GM18868 (cell line): ENCODE results near the gene CABP7.
A peak's percentile ranks its signal among the peaks of the same experiment; 100 is the strongest.
"Not testable (repeated sequence)": the region's sequence is repeated elsewhere in the genome, so short reads cannot be mapped to it uniquely, and the experiment has no call there.

ENCODE experiments used
- ATAC-seq: cut with Tn5 transposase; IDR thresholded peaks from one replicate; pipeline ENCODE4 v1.9.1; 2021; ENCODE audit warnings: mild to moderate bottlenecking, moderate library complexity; ENCODE audit not compliant: unreplicated experiment

The CABP7 gene

GRCh38 chr22:29744902-29745301 lies 25.1 kb downstream of the CABP7 start:
- no peak for ATAC-seq

- ATAC-seq, result no peak
Observed at GRCh38 chr22:29747832-29748231, 28.0 kb downstream of the CABP7 start.

- no peak for ATAC-seq
Observed at GRCh38 chr22:29748248-29748893, 28.6 kb downstream of the CABP7 start.

- ATAC-seq, result no peak
Observed at GRCh38 chr22:29750029-29750428, 30.2 kb downstream of the CABP7 start.

- ATAC-seq, result no peak
Observed at GRCh38 chr22:29750559-29751538, 31.0 kb downstream of the CABP7 start.

- ATAC-seq, result no peak
Observed at GRCh38 chr22:29751669-29752068, 31.9 kb downstream of the CABP7 start.

GRCh38 chr22:29753808-29754657 lies 34.2 kb downstream of the CABP7 start:
- no peak for ATAC-seq

- ATAC-seq, result not testable (repeated sequence)
Observed at GRCh38 chr22:29754658-29755395, 35.0 kb downstream of the CABP7 start.

- ATAC-seq, result no peak
Observed at GRCh38 chr22:29755889-29756288, 36.1 kb downstream of the CABP7 start.

GRCh38 chr22:29756341-29756740 lies 36.5 kb downstream of the CABP7 start:
- ATAC-seq, result no peak

- no peak for ATAC-seq
Observed at GRCh38 chr22:29757096-29757495, 37.3 kb downstream of the CABP7 start.

GRCh38 chr22:29758068-29758622 lies 38.3 kb downstream of the CABP7 start:
- ATAC-seq, result no peak

GRCh38 chr22:29758959-29759358 lies 39.2 kb downstream of the CABP7 start:
- no peak for ATAC-seq

GRCh38 chr22:29762263-29762662 lies 42.5 kb downstream of the CABP7 start:
- no peak for ATAC-seq

GRCh38 chr22:29765905-29766631 lies 46.3 kb downstream of the CABP7 start:
- ATAC-seq, result peak; percentile 23

- ATAC-seq, result peak; percentile 85
Observed at GRCh38 chr22:29766632-29767170, 46.9 kb downstream of the CABP7 start, which contains the start of gene ZMAT5. Gene ZMAT5, minus strand, starts transcription at chr22:29767007. Its CDS starts 18,463 bp downstream, at chr22:29748544.

- ATAC-seq, result peak; percentile 60
Observed at GRCh38 chr22:29767171-29768051, 47.6 kb downstream of the CABP7 start, which contains the start of gene UQCR10. Gene UQCR10, plus strand, starts transcription at chr22:29767369. Its CDS starts 30 bp downstream, at chr22:29767399.
